ENCODE results near the gene PNMA6F. TPM values are rescaled to one million over a fixed set of nuclear protein-coding genes. Genes with fewer than 3 reads are reported as not detected.

PNMA6F gene
- not detected in 2 replicates for total RNA-seq

GRCh38 chrX:153321381-153322124, at the start of gene PNMA6F:
Gene PNMA6F (minus strand): TSS chrX:153321767. CDS start chrX:153320674, 1,093 bp downstream.

GRCh38 chrX:153333821-153334653, 12.5 kb upstream of the PNMA6F start, which contains the start of gene ZNF275:
Gene ZNF275 (plus strand): TSS chrX:153334153. CDS start chrX:153336680, 2,527 bp downstream.

Other genes with a start within 250 kb of the PNMA6F start
- 5.5 and 8.1 TPM in 2 replicates for gene PNMA6A, start 249.3 kb downstream of the PNMA6F start, total RNA-seq
- gene MAGEA1, start 142.5 kb downstream of the PNMA6F start, total RNA-seq: not detected in 2 replicates
- 8.1 and 9.6 TPM in 2 replicates for gene ZNF275, start 12.4 kb upstream of the PNMA6F start, total RNA-seq
- gene PNMA6E, start 79.6 kb upstream of the PNMA6F start, total RNA-seq: not detected in 2 replicates
- gene ZFP92, start 89.7 kb upstream of the PNMA6F start, total RNA-seq: under 0.01 and 0.33 TPM in 2 replicates
- 1.7 and 3.8 TPM in 2 replicates for gene TREX2, start 124.3 kb upstream of the PNMA6F start, total RNA-seq
- 13.7 and 17.0 TPM in 2 replicates for gene HAUS7, start 148.8 kb upstream of the PNMA6F start, total RNA-seq
- gene BGN, start 173.2 kb upstream of the PNMA6F start, total RNA-seq: 10.5 and 57.7 TPM in 2 replicates
- gene ATP2B3, start 195.9 kb upstream of the PNMA6F start, total RNA-seq: under 0.01 TPM in 1 of 2 replicates, not detected in the other